Measurements from ENCODE around the gene SORT1. TPM values are rescaled to one million over a fixed set of nuclear protein-coding genes. Genes with fewer than 3 reads are reported as not detected.

The SORT1 gene
- total RNA-seq, 1 donor from 2014 or later, result 7.9 TPM

GRCh38 chr1:109388208-109388711 lies 9.5 kb downstream of the SORT1 start:
- Histone ChIP-seq H3K4me3 (ENCODE audit: low read depth, low read length) (no peak overlapping the region), H3K36me3 (ENCODE audit: control insufficient read depth, insufficient read depth, low read length) (no peaks in the 10 kb centered on the region), H3K27me3 (ENCODE audit: control insufficient read depth, insufficient read depth, low read length) (no peaks in the 10 kb centered on the region)
- TF ChIP-seq, protein P1, sequence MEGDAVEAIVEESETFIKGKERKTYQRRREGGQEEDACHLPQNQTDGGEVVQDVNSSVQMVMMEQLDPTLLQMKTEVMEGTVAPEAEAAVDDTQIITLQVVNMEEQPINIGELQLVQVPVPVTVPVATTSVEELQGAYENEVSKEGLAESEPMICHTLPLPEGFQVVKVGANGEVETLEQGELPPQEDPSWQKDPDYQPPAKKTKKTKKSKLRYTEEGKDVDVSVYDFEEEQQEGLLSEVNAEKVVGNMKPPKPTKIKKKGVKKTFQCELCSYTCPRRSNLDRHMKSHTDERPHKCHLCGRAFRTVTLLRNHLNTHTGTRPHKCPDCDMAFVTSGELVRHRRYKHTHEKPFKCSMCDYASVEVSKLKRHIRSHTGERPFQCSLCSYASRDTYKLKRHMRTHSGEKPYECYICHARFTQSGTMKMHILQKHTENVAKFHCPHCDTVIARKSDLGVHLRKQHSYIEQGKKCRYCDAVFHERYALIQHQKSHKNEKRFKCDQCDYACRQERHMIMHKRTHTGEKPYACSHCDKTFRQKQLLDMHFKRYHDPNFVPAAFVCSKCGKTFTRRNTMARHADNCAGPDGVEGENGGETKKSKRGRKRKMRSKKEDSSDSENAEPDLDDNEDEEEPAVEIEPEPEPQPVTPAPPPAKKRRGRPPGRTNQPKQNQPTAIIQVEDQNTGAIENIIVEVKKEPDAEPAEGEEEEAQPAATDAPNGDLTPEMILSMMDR (IDR thresholded peaks at IDR 0.05; ENCODE audit: insufficient read depth, low read length, severe bottlenecking), result no peak
- FAIRE-seq, result no peak
- no peak for DNase-seq (ENCODE audit: low read depth)

DNA sequence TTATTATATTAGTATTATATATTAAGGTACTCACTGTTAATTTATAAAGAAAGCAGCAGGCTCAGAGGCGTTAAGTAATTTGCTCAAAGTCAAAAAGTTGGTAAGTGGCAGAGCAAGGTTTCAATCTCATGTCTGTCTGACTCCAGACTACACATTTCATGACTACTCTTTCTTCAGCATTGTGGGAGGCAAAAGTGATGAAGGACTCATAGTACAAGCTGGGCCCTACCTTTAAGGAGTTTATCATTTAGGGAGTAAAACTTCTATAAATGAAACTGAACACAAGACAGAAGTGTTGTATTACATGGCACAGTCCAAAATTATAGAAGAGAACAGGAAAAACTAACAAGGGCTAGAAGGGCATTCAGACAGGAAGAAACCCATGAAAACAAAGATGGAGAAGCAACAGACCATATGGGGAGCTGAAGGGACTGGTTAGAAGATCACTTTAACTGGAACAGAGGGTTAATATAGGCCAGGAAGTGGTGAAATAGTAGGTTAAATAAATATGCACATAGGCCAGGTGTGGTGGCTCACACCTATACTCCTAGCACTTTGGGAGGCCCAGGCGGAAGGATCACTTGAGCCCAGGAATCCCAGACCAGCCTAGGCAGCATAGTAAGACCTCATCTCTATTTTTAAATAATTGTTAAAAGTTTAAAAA lies 11.5 kb downstream of the SORT1 start:
- DNase-seq (ENCODE audit: low read depth) (no peak), FAIRE-seq (no peak)
- H3K4me3 ChIP-seq (ENCODE audit: low read depth, low read length), result no peak overlapping the region
- H3K36me3 ChIP-seq (ENCODE audit: control insufficient read depth, insufficient read depth, low read length), result no peaks in the 10 kb centered on the region
- TF ChIP-seq, protein P1 (IDR thresholded peaks at IDR 0.05; ENCODE audit: insufficient read depth, low read length, severe bottlenecking), result no peak
- H3K27me3 ChIP-seq (ENCODE audit: control insufficient read depth, insufficient read depth, low read length), result no peaks in the 10 kb centered on the region

DNA sequence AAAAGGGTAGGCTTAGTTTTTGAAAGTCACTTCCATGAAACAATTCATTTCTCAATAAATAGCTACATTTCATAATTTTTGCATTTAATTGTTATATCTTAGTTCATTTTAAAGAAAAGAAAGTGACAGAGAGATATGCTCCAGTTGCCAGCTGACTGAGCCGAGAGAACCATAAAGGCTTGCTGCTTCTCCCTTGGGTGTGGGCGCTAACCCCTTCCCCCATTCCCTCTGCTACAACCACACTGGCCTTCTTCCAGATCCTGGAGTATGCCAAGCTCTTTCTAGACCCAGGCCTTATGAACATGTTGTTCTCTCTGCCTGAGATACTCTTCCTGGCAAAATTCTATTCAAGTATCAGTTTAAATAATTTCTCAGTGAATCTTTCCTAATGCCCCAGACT lies 12.3 kb downstream of the SORT1 start:
- TF ChIP-seq, protein P1 (IDR thresholded peaks at IDR 0.05; ENCODE audit: insufficient read depth, low read length, severe bottlenecking), result no peak
- Histone ChIP-seq H3K27me3 (ENCODE audit: control insufficient read depth, insufficient read depth, low read length) (no peaks in the 10 kb centered on the region), H3K36me3 (ENCODE audit: control insufficient read depth, insufficient read depth, low read length) (no peaks in the 10 kb centered on the region), H3K4me3 (ENCODE audit: low read depth, low read length) (no peak overlapping the region)
- FAIRE-seq (no peak), DNase-seq (ENCODE audit: low read depth) (no peak)

DNA sequence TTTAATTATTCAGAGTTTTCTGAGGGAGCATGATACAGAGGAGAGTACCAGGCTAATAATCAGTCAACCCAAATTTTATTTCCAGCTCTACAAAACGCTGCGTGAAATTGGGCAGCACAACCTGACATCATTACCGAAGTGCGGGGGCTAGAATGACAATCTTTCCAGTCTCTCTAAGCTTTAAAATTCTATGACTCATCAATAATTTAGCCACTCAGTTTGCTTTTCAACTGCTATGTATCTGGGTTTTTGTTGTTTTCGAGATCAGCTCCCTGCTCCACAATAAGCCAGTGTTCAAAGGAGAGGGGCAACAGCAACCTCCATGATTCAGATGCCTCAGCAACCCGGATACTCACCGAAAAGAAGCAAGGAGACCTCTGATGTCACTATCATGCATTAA lies 13.9 kb downstream of the SORT1 start:
- DNase-seq (ENCODE audit: low read depth) (no peak), FAIRE-seq (no peak)
- Histone ChIP-seq H3K4me3 (ENCODE audit: low read depth, low read length) (no peak overlapping the region), H3K27me3 (ENCODE audit: control insufficient read depth, insufficient read depth, low read length) (no peaks in the 10 kb centered on the region), H3K36me3 (ENCODE audit: control insufficient read depth, insufficient read depth, low read length) (no peaks in the 10 kb centered on the region)
- TF ChIP-seq, protein P1 (IDR thresholded peaks at IDR 0.05; ENCODE audit: insufficient read depth, low read length, severe bottlenecking), result no peak

GRCh38 chr1:109383087-109383779 lies 14.5 kb downstream of the SORT1 start:
- TF ChIP-seq, protein P1 (IDR thresholded peaks at IDR 0.05; ENCODE audit: insufficient read depth, low read length, severe bottlenecking), result no peak
- FAIRE-seq (no peak), DNase-seq (ENCODE audit: low read depth) (no peak)
- no peaks in the 10 kb centered on the region for H3K36me3 ChIP-seq (ENCODE audit: control insufficient read depth, insufficient read depth, low read length)
- H3K4me3 ChIP-seq (ENCODE audit: low read depth, low read length), result no peak overlapping the region
- H3K27me3 ChIP-seq (ENCODE audit: control insufficient read depth, insufficient read depth, low read length), result no peaks in the 10 kb centered on the region
